ENCODE results near the gene KIAA1328. TPM values are rescaled to one million over a fixed set of nuclear protein-coding genes. Genes with fewer than 3 reads are reported as not detected.

Gene KIAA1328
- total RNA-seq, 3 donors from 2014 or later: 17.4 to 36.1 (median 25.6) TPM

DNA sequence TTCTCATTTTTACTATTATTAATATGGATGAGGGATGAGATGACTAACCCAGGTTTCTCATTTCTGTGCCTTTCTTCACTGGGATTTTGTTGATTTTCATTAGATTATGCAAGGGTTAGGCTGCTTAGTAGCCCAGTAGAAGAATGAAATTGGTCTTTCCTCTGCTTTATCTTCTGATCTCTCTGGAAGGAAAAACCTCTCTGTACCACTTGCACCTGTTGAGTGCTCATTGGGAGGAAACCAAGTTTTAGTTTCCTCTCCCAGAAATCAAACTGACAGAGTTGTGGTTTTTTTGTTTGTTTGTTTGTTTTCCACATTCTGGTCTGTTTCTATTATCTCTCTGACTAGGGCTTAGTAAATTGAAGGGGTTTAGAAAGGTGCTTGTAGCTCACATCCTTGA, 60.8 kb downstream of the KIAA1328 start:
- TF ChIP-seq POLR2A (IDR thresholded peaks at IDR 0.05): no peak
- TF ChIP-seq POLR2AphosphoS5 (IDR thresholded peaks at IDR 0.05): no peak
- TF ChIP-seq, protein P1, sequence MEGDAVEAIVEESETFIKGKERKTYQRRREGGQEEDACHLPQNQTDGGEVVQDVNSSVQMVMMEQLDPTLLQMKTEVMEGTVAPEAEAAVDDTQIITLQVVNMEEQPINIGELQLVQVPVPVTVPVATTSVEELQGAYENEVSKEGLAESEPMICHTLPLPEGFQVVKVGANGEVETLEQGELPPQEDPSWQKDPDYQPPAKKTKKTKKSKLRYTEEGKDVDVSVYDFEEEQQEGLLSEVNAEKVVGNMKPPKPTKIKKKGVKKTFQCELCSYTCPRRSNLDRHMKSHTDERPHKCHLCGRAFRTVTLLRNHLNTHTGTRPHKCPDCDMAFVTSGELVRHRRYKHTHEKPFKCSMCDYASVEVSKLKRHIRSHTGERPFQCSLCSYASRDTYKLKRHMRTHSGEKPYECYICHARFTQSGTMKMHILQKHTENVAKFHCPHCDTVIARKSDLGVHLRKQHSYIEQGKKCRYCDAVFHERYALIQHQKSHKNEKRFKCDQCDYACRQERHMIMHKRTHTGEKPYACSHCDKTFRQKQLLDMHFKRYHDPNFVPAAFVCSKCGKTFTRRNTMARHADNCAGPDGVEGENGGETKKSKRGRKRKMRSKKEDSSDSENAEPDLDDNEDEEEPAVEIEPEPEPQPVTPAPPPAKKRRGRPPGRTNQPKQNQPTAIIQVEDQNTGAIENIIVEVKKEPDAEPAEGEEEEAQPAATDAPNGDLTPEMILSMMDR (IDR thresholded peaks at IDR 0.05): no peak
- no peak overlapping the region for H3K4me3 ChIP-seq
- no peak overlapping the region for H3K27ac ChIP-seq
- intact Hi-C loops (cut with DNase I; ENCODE audit: low total_unique reads): no loop called here
- no peak for DNase-seq (ENCODE audit: low spot score in 2 of 2)
- H3K4me1 ChIP-seq: no peaks in the 10 kb centered on the region
- H3K27me3 ChIP-seq: no peaks in the 10 kb centered on the region
- no peaks in the 10 kb centered on the region for H3K9me3 ChIP-seq
- H3K36me3 ChIP-seq: no peaks in the 10 kb centered on the region

DNA sequence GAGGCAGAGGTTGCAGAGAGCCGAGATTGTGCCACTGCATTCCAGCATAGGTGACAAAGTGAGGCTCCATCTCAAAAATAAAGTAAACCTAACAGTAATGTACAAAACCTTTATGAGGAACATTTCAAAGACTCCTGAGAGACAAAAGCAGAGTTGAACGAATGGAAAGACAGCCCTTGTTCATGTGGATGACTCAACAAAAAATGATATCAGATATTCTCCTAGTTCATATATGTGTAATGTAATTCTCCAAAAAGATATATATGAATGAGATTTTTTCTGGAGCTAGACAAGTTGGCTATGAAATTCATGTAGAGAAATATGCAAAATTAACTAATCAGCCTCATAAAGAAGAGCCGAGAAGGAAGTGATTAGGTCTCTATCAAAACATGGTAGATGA, 61.7 kb downstream of the KIAA1328 start:
- H3K27ac ChIP-seq: no peak overlapping the region
- no peak overlapping the region for H3K4me3 ChIP-seq
- intact Hi-C loops (cut with DNase I; ENCODE audit: low total_unique reads): no loop called here
- H3K27me3 ChIP-seq: no peaks in the 10 kb centered on the region
- H3K36me3 ChIP-seq: no peaks in the 10 kb centered on the region
- no peak for DNase-seq (ENCODE audit: low spot score in 2 of 2)
- no peak for TF ChIP-seq POLR2AphosphoS5 (IDR thresholded peaks at IDR 0.05)
- TF ChIP-seq, protein P1 (IDR thresholded peaks at IDR 0.05): no peak
- no peaks in the 10 kb centered on the region for H3K9me3 ChIP-seq
- H3K4me1 ChIP-seq: no peaks in the 10 kb centered on the region

DNA sequence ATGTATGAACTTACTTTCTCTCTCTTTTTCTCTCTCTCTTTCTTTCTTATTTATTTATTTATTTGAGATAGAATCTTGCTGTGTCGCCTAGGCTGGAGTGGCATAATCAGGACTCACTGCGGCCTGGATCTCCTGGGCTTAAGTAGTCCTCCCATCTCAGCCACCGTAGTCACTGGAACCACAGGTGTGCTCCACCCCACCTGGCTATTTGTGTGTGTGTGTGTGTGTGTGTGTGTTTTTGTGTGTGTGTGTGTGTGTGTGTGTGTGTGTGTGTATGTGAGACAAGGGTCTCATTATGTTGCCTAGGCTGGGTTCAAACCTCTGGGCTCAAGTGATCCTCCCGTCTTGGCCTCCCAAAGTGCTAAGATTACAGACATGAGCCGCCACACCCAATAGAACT, 64.3 kb downstream of the KIAA1328 start:
- Histone ChIP-seq H3K27me3 (no peaks in the 10 kb centered on the region), H3K36me3 (no peaks in the 10 kb centered on the region), H3K4me1 (no peaks in the 10 kb centered on the region), H3K27ac (no peak overlapping the region), H3K9me3 (no peaks in the 10 kb centered on the region), H3K4me3 (no peak overlapping the region)
- no peak for DNase-seq (ENCODE audit: low spot score in 2 of 2)
- intact Hi-C loops (cut with DNase I; ENCODE audit: low total_unique reads): no loop called here
- TF ChIP-seq POLR2A (IDR thresholded peaks at IDR 0.05): no peak
- TF ChIP-seq, protein P1 (IDR thresholded peaks at IDR 0.05): no peak
- no peak for TF ChIP-seq POLR2AphosphoS5 (IDR thresholded peaks at IDR 0.05)

DNA sequence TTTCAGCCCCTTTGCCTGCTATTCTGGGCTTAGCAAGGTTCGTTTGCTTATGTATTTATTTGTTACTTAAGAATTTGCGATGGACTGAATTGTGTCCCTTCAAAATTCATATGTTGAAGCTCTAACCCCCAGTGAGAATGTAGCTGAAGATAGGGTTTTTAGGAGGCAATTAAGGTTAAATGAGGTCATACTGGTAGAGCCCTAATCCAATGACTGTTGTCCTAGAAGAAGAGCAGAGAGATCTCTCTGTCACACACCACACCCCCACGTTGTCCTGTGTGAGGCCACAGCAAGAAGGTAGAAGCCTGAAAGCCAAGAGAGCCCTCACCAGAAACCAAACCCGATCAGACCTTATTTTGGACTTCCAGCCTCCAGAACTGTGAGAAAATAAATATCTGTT, 66.7 kb downstream of the KIAA1328 start:
- Histone ChIP-seq H3K27ac (no peak overlapping the region), H3K9me3 (peaks cover 0 to 7% of the 10 kb centered on the region in 2 donors), H3K4me1 (no peaks in the 10 kb centered on the region), H3K27me3 (no peaks in the 10 kb centered on the region), H3K4me3 (no peak overlapping the region), H3K36me3 (no peaks in the 10 kb centered on the region)
- DNase-seq (ENCODE audit: low spot score in 2 of 2): no peak
- TF ChIP-seq, protein P1 (IDR thresholded peaks at IDR 0.05): no peak
- TF ChIP-seq POLR2AphosphoS5 (IDR thresholded peaks at IDR 0.05) (no peak), POLR2A (IDR thresholded peaks at IDR 0.05) (no peak)
- intact Hi-C loops (cut with DNase I; ENCODE audit: low total_unique reads): no loop called here

DNA sequence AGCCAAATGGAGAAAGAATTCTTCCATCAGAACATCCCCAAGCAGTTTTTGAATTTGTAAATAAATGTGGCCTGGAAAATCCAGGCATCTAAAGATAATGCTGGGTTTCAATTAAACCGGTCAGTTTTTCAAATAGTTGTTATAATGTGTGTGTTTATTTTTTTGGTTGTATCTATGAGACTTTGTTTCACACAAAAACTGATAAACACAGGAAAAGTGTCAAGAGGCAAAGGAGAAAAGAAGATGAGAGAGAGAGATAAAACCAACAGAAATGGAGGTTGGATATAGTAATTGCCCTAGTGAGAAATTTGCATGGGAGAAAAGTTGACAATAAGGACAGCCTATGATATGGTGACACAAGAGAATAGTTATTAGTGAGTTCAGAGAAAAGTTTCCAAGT, 68.3 kb downstream of the KIAA1328 start:
- Histone ChIP-seq H3K36me3 (no peaks in the 10 kb centered on the region), H3K9me3 (peaks cover 0 to 7% of the 10 kb centered on the region in 2 donors), H3K4me3 (no peak overlapping the region), H3K27ac (no peak overlapping the region), H3K4me1 (no peaks in the 10 kb centered on the region), H3K27me3 (no peaks in the 10 kb centered on the region)
- intact Hi-C loops (cut with DNase I; ENCODE audit: low total_unique reads): no loop called here
- DNase-seq (ENCODE audit: low spot score in 2 of 2): no peak
- TF ChIP-seq, protein P1 (IDR thresholded peaks at IDR 0.05): no peak
